A172 (cell line): ENCODE results near the gene APOA5. TPM values are rescaled to one million over a fixed set of nuclear protein-coding genes. Genes with fewer than 3 reads are reported as not detected.
"Not testable (repeated sequence)": the region's sequence is repeated elsewhere in the genome, so short reads cannot be mapped to it uniquely, and the experiment has no call there.

Source experiments
- DNase-seq: peaks from one replicate; pipeline ENCODE4 v3.0.0-alpha.2; 2015; ENCODE audit warnings: low spot score
- total RNA-seq: library from RNA; depleted of rRNA; stranded (reverse); fragments of >200 nt; shearing (Covaris generic); gene quantifications from 2 replicates; pipeline ENCODE4 v1.2.3, GENCODE V29; 2014; rRNA removed

APOA5 gene
- not detected in 2 replicates for total RNA-seq

- no peak for DNase-seq
These were observed at the start of gene APOA5 for GRCh38 chr11:116791813-116792143. APOA5 (minus strand) TSS chr11:116791879; CDS start chr11:116791860, 19 bp downstream.

GRCh38 chr11:116840746-116841296 lies 49.1 kb upstream of the APOA5 start:
- DNase-seq = no peak

- no peak for DNase-seq
These were observed 48.6 kb upstream of the APOA5 start for GRCh38 chr11:116840224-116840745.

- DNase-seq = no peak
These were observed 46.8 kb upstream of the APOA5 start for GRCh38 chr11:116838321-116839084.

- DNase-seq = no peak
These were observed 45.8 kb upstream of the APOA5 start, which contains the start of gene APOA1 for GRCh38 chr11:116837231-116838091. APOA1 (minus strand) TSS chr11:116837622; CDS start chr11:116837387, 235 bp downstream.

- no peak for DNase-seq
These were observed 44.9 kb upstream of the APOA5 start for GRCh38 chr11:116836632-116836991.

GRCh38 chr11:116835791-116836631 lies 44.3 kb upstream of the APOA5 start:
- DNase-seq = no peak

GRCh38 chr11:116835042-116835772 lies 43.5 kb upstream of the APOA5 start:
- no peak for DNase-seq

- not testable (repeated sequence) for DNase-seq
These were observed 42.9 kb upstream of the APOA5 start for GRCh38 chr11:116834535-116835041.

GRCh38 chr11:116833816-116834534 lies 42.3 kb upstream of the APOA5 start:
- no peak for DNase-seq

- DNase-seq = no peak
These were observed 41.8 kb upstream of the APOA5 start for GRCh38 chr11:116833491-116833815.

- no peak for DNase-seq
These were observed 40.9 kb upstream of the APOA5 start for GRCh38 chr11:116832350-116833290.

GRCh38 chr11:116831790-116832349 lies 40.2 kb upstream of the APOA5 start:
- DNase-seq = no peak

- no peak for DNase-seq
These were observed 38.7 kb upstream of the APOA5 start for GRCh38 chr11:116830184-116830912.

GRCh38 chr11:116829525-116830183 lies 38.0 kb upstream of the APOA5 start, which contains the start of gene APOC3:
APOC3 (plus strand) TSS chr11:116829907; CDS start chr11:116830583, 676 bp downstream.
- no peak for DNase-seq

- no peak for DNase-seq
These were observed 37.2 kb upstream of the APOA5 start for GRCh38 chr11:116828632-116829524.
